Vagina (tissue), 2 donors: Measurements from ENCODE around the gene METTL21A. TPM values are rescaled to one million over a fixed set of nuclear protein-coding genes. Genes with fewer than 3 reads are reported as not detected.

Experiments
- DNase-seq, 2 donors: peaks; one replicate each; pipeline ENCODE4 v3.0.0-alpha.2; 2017; ENCODE audit errors: extremely low spot score in 2 of 2
- H3K27ac ChIP-seq: fragments of 200-600 bp; sonication (generic); one replicate; pipeline ENCODE4 v1.5.1; 2019
- H3K27me3 ChIP-seq: fragments of 200-600 bp; sonication (generic); one replicate; pipeline ENCODE4 v1.5.1; 2019
- H3K36me3 ChIP-seq, 2 donors: fragments of 200-600 bp; sonication (generic); one replicate each; pipeline ENCODE4 v1.5.1; 2017 to 2019
- H3K4me1 ChIP-seq: fragments of 200-600 bp; sonication (generic); one replicate; pipeline ENCODE4 v1.5.1; 2019
- H3K4me3 ChIP-seq, 2 donors: fragments of 200-600 bp; sonication (generic); 1 replicate in 1 of 2; 2 replicates in 1 of 2; pipeline ENCODE4 v1.5.1; 2016 to 2019
- H3K9me3 ChIP-seq: fragments of 200-600 bp; sonication (generic); one replicate; pipeline ENCODE4 v1.5.1; 2019
- CTCF ChIP-seq, 3 experiments: fragments of 450-650 bp in 2 of 3; fragments of 200-600 bp in 1 of 3; sonication (generic) in 1 of 3; IDR thresholded peaks; one replicate each; pipeline ENCODE4 v1.5.1; 2017 to 2019; ENCODE audit warnings: antibody characterized with exemption in 3 of 3, mild to moderate bottlenecking in 2 of 3, moderate library complexity in 2 of 3
- POLR2A ChIP-seq, 2 donors: fragments of 450-650 bp; IDR thresholded peaks; one replicate each; pipeline ENCODE4 v1.6.1; 2017; ENCODE audit warnings: antibody characterized with exemption in 2 of 2, mild to moderate bottlenecking in 2 of 2, moderate library complexity in 2 of 2
- POLR2AphosphoS5 ChIP-seq, 2 donors: sonication (generic); formaldehyde crosslinking; IDR thresholded peaks; one replicate each; pipeline ENCODE4 v1.9.0; 2017; ENCODE audit warnings: antibody characterized with exemption in 2 of 2, mild to moderate bottlenecking in 2 of 2, low read depth in 1 of 2; ENCODE audit not compliant: insufficient read depth in 1 of 2
- intact Hi-C: fragments of 100-400 bp; cut with DNase I; formaldehyde crosslinking; loops from one replicate; pipeline ENCODE4 v1.15.1; 2023
- total RNA-seq: library from RNA; depleted of rRNA; stranded (reverse); fragments of >200 nt; gene quantifications from one replicate; pipeline ENCODE4 v1.2.3, GENCODE V29; 2016

The METTL21A gene
- total RNA-seq, 1 donor from 2014 or later = 7.6 TPM

GRCh38 chr2:207616185-207616584 is 9.0 kb downstream of the METTL21A start:
- H3K36me3 ChIP-seq = peaks cover 0 to 5% of the 10 kb centered on the region in 2 donors
- intact Hi-C loops = no loop called here
- DNase-seq = no peak
- H3K4me3 ChIP-seq = no peak overlapping the region
- peaks cover 14% of the 10 kb centered on the region for H3K4me1 ChIP-seq
- no peaks in the 10 kb centered on the region for H3K27me3 ChIP-seq
- no peak overlapping the region for H3K27ac ChIP-seq
- no peak for TF ChIP-seq POLR2A (IDR thresholded peaks at IDR 0.05)
- no peak for TF ChIP-seq CTCF (IDR thresholded peaks at IDR 0.05)
- no peak for TF ChIP-seq POLR2AphosphoS5 (IDR thresholded peaks at IDR 0.05; ENCODE audit: insufficient read depth in 1 of 2, low read depth in 1 of 2)
- no peaks in the 10 kb centered on the region for H3K9me3 ChIP-seq

GRCh38 chr2:207614824-207615223 is 10.4 kb downstream of the METTL21A start:
- no peaks in the 10 kb centered on the region for H3K36me3 ChIP-seq
- DNase-seq = no peak
- TF ChIP-seq POLR2AphosphoS5 (IDR thresholded peaks at IDR 0.05; ENCODE audit: insufficient read depth in 1 of 2, low read depth in 1 of 2) (no peak), POLR2A (IDR thresholded peaks at IDR 0.05) (no peak), CTCF (IDR thresholded peaks at IDR 0.05) (no peak)
- no peaks in the 10 kb centered on the region for H3K9me3 ChIP-seq
- intact Hi-C loops = no loop called here
- H3K4me3 ChIP-seq = no peak overlapping the region
- peaks cover 14% of the 10 kb centered on the region for H3K4me1 ChIP-seq
- no peaks in the 10 kb centered on the region for H3K27me3 ChIP-seq
- H3K27ac ChIP-seq = no peak overlapping the region

- no peak overlapping the region for H3K27ac ChIP-seq
- H3K4me1 ChIP-seq = peaks cover 14% of the 10 kb centered on the region
- no peaks in the 10 kb centered on the region for H3K36me3 ChIP-seq
- no peak for DNase-seq
- H3K27me3 ChIP-seq = no peaks in the 10 kb centered on the region
- H3K9me3 ChIP-seq = no peaks in the 10 kb centered on the region
- TF ChIP-seq POLR2AphosphoS5 (IDR thresholded peaks at IDR 0.05; ENCODE audit: insufficient read depth in 1 of 2, low read depth in 1 of 2) = no peak
- TF ChIP-seq CTCF (IDR thresholded peaks at IDR 0.05) = no peak
- no peak for TF ChIP-seq POLR2A (IDR thresholded peaks at IDR 0.05)
- no peak overlapping the region for H3K4me3 ChIP-seq
- intact Hi-C loops = no loop called here
Measured at GRCh38 chr2:207612714-207613113, 12.5 kb downstream of the METTL21A start.

- Histone ChIP-seq H3K9me3 (no peaks in the 10 kb centered on the region), H3K36me3 (no peaks in the 10 kb centered on the region), H3K4me1 (no peaks in the 10 kb centered on the region), H3K27ac (no peak overlapping the region), H3K27me3 (no peaks in the 10 kb centered on the region), H3K4me3 (no peak overlapping the region)
- intact Hi-C loops = no loop called here
- no peak for DNase-seq
- TF ChIP-seq POLR2AphosphoS5 (IDR thresholded peaks at IDR 0.05; ENCODE audit: insufficient read depth in 1 of 2, low read depth in 1 of 2) (no peak), POLR2A (IDR thresholded peaks at IDR 0.05) (no peak), CTCF (IDR thresholded peaks at IDR 0.05) (no peak)
Measured at GRCh38 chr2:207606829-207607228, 18.4 kb downstream of the METTL21A start.

GRCh38 chr2:207606399-207606798 is 18.8 kb downstream of the METTL21A start:
- no peaks in the 10 kb centered on the region for H3K9me3 ChIP-seq
- no peaks in the 10 kb centered on the region for H3K27me3 ChIP-seq
- intact Hi-C loops = no loop called here
- H3K4me1 ChIP-seq = no peaks in the 10 kb centered on the region
- no peak overlapping the region for H3K4me3 ChIP-seq
- no peak for TF ChIP-seq POLR2A (IDR thresholded peaks at IDR 0.05)
- H3K27ac ChIP-seq = no peak overlapping the region
- DNase-seq = no peak
- H3K36me3 ChIP-seq = no peaks in the 10 kb centered on the region

- Histone ChIP-seq H3K27me3 (no peaks in the 10 kb centered on the region), H3K36me3 (no peaks in the 10 kb centered on the region), H3K27ac (no peak overlapping the region), H3K9me3 (no peaks in the 10 kb centered on the region), H3K4me3 (no peak overlapping the region), H3K4me1 (no peaks in the 10 kb centered on the region)
- TF ChIP-seq POLR2AphosphoS5 (IDR thresholded peaks at IDR 0.05; ENCODE audit: insufficient read depth in 1 of 2, low read depth in 1 of 2) = no peak
- TF ChIP-seq CTCF (IDR thresholded peaks at IDR 0.05) = no peak
- TF ChIP-seq POLR2A (IDR thresholded peaks at IDR 0.05) = no peak
- DNase-seq = no peak
- intact Hi-C loops = no loop called here
Measured at GRCh38 chr2:207603486-207603885, 21.7 kb downstream of the METTL21A start.
